Motor neuron (in vitro differentiated cells): ENCODE measurements around the gene TLR6. TPM values are rescaled to one million over a fixed set of nuclear protein-coding genes. Genes with fewer than 3 reads are reported as not detected.

Source experiments
- ATAC-seq, 8 experiments: fragments of 200-7000 bp; cut with Tn5 transposase; replicated peaks in 6 of 8; 2 replicates each; pipeline ENCODE4 v1.8.0; 2021; ENCODE audit warnings: mild to moderate bottlenecking in 8 of 8, moderate library complexity in 8 of 8
- H3K27ac ChIP-seq, 2 donors: fragments of 250-450 bp; sonication (Bioruptor Pico); 2 replicates each; pipeline ENCODE4 v1.9.0; 2021; ENCODE audit warnings: antibody characterized with exemption in 2 of 2, mild to moderate bottlenecking in 2 of 2, moderate library complexity in 1 of 2
- H3K4me1 ChIP-seq, 2 donors: fragments of 250-450 bp; sonication (Bioruptor Pico); replicated peaks in 1 of 2; 2 replicates each; pipeline ENCODE4 v1.6.1; 2021; ENCODE audit warnings: antibody characterized with exemption in 2 of 2, mild to moderate bottlenecking in 2 of 2, moderate library complexity in 1 of 2
- H3K4me3 ChIP-seq, 5 donors: fragments of 250-450 bp; sonication (Bioruptor Pico); 2 replicates each; pipeline ENCODE4 v1.9.0; 2021; ENCODE audit warnings: antibody characterized with exemption in 5 of 5, mild to moderate bottlenecking in 5 of 5, moderate library complexity in 4 of 5
- WGBS, 10 experiments: fragments of 450-650 bp; shearing (Covaris generic); methylation state at CpG; one replicate each; pipeline ENCODE4 v1.0.0; 2022; 5-methylcytosine and 5-hydroxymethylcytosine counted together
- in situ Hi-C, 9 experiments: fragments of 400-800 bp; cut with MboI; loops; one replicate each; pipeline ENCODE4 v1.15.0; 2021; ENCODE audit warnings: low sequenced_read_pairs in 9 of 9, low pct_unique_long_range_greater_than_20kb in 2 of 9; ENCODE audit not compliant: unreplicated experiment in 9 of 9
- total RNA-seq, 8 experiments: library from RNA; unstranded; fragments of 300-600 nt; gene quantifications; 2 replicates each; pipeline versions ENCODE4 v1.2.3 to v1.2.4, GENCODE V29; 2022

Gene TLR6
- total RNA-seq, 8 experiments from 2014 or later = 0.09 to 2.7 (median 0.27) TPM

DNA sequence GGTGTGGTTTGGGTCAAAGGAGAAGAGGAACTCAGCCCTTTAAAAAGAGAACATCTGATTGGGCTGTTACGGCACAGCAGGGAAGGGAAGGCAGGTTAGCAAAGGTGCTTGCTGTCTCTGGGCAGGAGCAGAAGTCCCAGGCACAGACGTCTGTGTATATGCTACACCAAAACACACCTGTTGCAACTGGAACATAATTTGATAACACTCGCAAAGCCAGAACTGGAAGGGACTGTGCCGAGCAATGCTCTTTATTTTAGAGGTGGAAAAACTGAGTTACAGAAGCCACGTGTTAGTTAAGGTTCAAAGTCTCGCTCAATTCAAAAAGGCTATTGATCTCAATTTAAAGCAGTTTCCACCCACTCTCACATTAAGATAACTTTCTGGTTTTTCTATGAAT, 8.8 kb upstream of the TLR6 start:
- Histone ChIP-seq H3K27ac (no peak overlapping the region), H3K4me3 (no peak overlapping the region), H3K4me1 (peaks cover 4 to 8% of the 10 kb centered on the region in 2 donors)
- 82 to 100% (median 83%) methylated on average over 1 to 6 of the region's 6 CpGs; no CpG with 5 or more reads in 3 of the 10 experiments for WGBS, 10 experiments
- in situ Hi-C loops = loop anchor here in 1 of 9 experiments (25.0 kb wide), 1 partner anchor 103 kb away; no protein-coding TSS in a partner anchor
- ATAC-seq = no peak

DNA sequence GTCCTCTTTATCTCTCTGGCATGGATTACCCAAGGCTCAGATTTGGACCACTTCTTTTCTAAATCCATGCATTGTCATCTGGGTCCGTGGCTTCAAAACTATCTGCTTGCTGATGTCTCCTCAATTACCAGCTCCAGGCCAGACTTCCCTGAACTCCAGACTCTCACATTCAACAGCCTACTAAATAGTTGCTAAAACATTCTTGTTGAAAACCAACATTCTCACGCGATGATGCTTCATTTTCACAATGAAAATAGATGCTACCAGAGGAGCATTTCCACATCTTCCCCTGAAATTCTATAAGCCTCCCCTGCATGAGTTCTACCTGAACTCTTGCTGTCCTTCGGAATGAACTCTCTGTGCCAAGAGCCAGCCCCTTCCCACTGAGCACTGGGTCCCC, 5.2 kb upstream of the TLR6 start:
- in situ Hi-C loops = loop anchor here in 1 of 9 experiments (25.0 kb wide), 1 partner anchor 99 kb away; no protein-coding TSS in a partner anchor
- Histone ChIP-seq H3K4me1 (no peaks in the 10 kb centered on the region), H3K27ac (no peak overlapping the region), H3K4me3 (no peak overlapping the region)
- ATAC-seq = no peak
- 20 to 100% (median 80%) methylated on average over 1 to 4 of the region's 4 CpGs; no CpG with 5 or more reads in 1 of the 10 experiments for WGBS, 10 experiments

GRCh38 chr4:38860788-38861424, 4.3 kb upstream of the TLR6 start:
- no peak overlapping the region for H3K27ac ChIP-seq
- ATAC-seq = peak in 3 of 8 experiments; percentile 48 to 86 (median 59)
- H3K4me3 ChIP-seq = no peak overlapping the region
- no peaks in the 10 kb centered on the region for H3K4me1 ChIP-seq
- WGBS, 10 experiments = 19 to 100% (median 40%) methylated on average over 1 to 5 of the region's 5 CpGs; no CpG with 5 or more reads in 2 of the 10 experiments
- in situ Hi-C loops = loop anchor here in 1 of 9 experiments (25.0 kb wide), 1 partner anchor 99 kb away; no protein-coding TSS in a partner anchor

- no peak for ATAC-seq
Observed at GRCh38 chr4:38859501-38859900, 2.9 kb upstream of the TLR6 start.

DNA sequence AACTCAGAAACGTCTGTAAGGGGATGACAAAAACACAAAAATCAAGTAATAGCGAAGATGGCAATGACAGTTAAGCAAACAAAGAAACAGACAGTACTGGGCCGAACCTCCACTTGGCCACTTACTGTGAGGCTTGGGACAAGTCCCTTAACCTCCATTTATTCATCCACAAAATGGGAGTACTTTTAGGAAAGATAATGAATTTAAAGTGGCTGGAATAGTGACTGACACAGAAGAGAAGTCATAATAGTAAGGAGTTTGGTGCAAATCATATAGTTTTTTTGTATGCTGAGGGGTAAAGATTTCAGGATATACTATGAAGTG, 1.4 kb upstream of the TLR6 start:
- 0 to 100% (median 56%) methylated on average over 1 to 3 of the region's 3 CpGs for WGBS, 10 experiments
- Histone ChIP-seq H3K27ac (no peak overlapping the region), H3K4me1 (no peaks in the 10 kb centered on the region), H3K4me3 (no peak overlapping the region)
- in situ Hi-C loops = loop anchor here in 1 of 9 experiments (25.0 kb wide), 1 partner anchor 96 kb away; no protein-coding TSS in a partner anchor
- ATAC-seq = no peak

More at GRCh38 chr4:38859501-38859900, 2.9 kb upstream of the TLR6 start:
- Histone ChIP-seq H3K4me3 (no peak overlapping the region), H3K4me1 (no peaks in the 10 kb centered on the region), H3K27ac (no peak overlapping the region)
- in situ Hi-C loops = loop anchor here in 1 of 9 experiments (25.0 kb wide), 1 partner anchor 97 kb away; no protein-coding TSS in a partner anchor
- WGBS, 10 experiments = 47 to 100% (median 92%) methylated on average over 2 to 5 of the region's 7 CpGs; no CpG with 5 or more reads in 4 of the 10 experiments

- Histone ChIP-seq H3K27ac (no peak overlapping the region), H3K4me3 (no peak overlapping the region), H3K4me1 (no peaks in the 10 kb centered on the region)
- peak in 4 of 8 experiments; percentile 53 to 94 (median 78) for ATAC-seq
- 0 to 100% (median 69%) methylated on average over 1 to 3 of the region's 3 CpGs; no CpG with 5 or more reads in 2 of the 10 experiments for WGBS, 10 experiments
- in situ Hi-C loops = loop anchor here in 1 of 9 experiments (25.0 kb wide), 1 partner anchor 95 kb away; no protein-coding TSS in a partner anchor
Observed at GRCh38 chr4:38857354-38858096, 908 bp upstream of the TLR6 start.

GRCh38 chr4:38856046-38856445, 571 bp downstream of the TLR6 start:
- 48 to 100% (median 77%) methylated on average over 1 to 4 of the region's 4 CpGs; no CpG with 5 or more reads in 1 of the 10 experiments for WGBS, 10 experiments
- H3K27ac ChIP-seq = no peak overlapping the region
- in situ Hi-C loops = loop anchor here in 1 of 9 experiments (25.0 kb wide), 1 partner anchor 94 kb away; no protein-coding TSS in a partner anchor
- no peak for ATAC-seq
- no peak overlapping the region for H3K4me3 ChIP-seq
- no peaks in the 10 kb centered on the region for H3K4me1 ChIP-seq

DNA sequence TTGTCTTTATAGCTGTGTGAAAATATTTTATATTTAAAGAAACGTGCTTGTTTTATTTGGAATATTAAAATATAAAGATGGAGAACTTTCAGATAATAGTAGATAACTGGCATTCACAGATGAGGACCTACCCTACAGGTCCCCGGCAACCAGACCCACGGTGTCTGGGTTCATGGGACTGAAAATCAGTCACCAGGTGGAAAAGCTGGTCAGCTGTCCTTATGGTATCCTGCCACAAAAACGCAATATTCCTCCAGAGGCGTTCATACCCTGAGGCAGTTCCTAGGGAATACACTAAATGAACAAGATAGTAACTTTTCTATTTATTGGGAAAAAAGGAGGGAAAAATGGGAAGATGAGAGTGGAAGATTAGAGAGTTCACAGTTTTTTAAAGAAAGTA, 1.2 kb downstream of the TLR6 start:
- H3K27ac ChIP-seq = no peak overlapping the region
- in situ Hi-C loops = loop anchor here in 1 of 9 experiments (25.0 kb wide), 1 partner anchor 93 kb away; no protein-coding TSS in a partner anchor
- ATAC-seq = no peak
- no peak overlapping the region for H3K4me3 ChIP-seq
- WGBS, 10 experiments = 69 to 100% (median 93%) methylated on average over 2 to 5 of the region's 5 CpGs
- no peaks in the 10 kb centered on the region for H3K4me1 ChIP-seq

- 38 to 94% (median 81%) methylated on average over 1 to 3 of the region's 3 CpGs; no CpG with 5 or more reads in 2 of the 10 experiments for WGBS, 10 experiments
- no peak overlapping the region for H3K4me3 ChIP-seq
- no peak overlapping the region for H3K27ac ChIP-seq
- in situ Hi-C loops = no loop called here
- ATAC-seq = no peak
- peaks cover 2 to 9% of the 10 kb centered on the region in 2 donors for H3K4me1 ChIP-seq
Observed at GRCh38 chr4:38846015-38846414, 10.6 kb downstream of the TLR6 start.

DNA sequence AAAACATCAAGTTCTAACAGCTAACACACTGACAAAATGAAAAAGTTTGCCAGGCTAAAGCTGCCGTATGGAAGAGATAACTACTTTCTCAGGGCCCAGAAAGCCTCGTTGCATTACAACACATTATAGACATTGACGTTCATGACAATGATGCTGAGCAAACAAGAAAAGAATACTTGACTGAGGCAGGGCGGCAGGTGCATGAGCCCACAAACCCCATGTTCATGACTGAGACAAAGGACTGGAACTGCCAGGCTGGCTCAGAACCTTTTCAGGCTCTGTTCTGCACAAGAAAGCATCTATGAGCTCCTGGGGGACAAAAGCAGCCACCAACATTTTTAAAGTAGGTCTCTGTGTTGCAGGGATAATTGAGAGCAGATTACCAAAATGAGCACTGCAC, 13.6 kb downstream of the TLR6 start:
- peak in 3 of 8 experiments; percentile 30 to 55 (median 35) for ATAC-seq
- no peak overlapping the region for H3K27ac ChIP-seq
- H3K4me3 ChIP-seq = no peak overlapping the region
- 15 to 88% (median 57%) methylated on average over 2 to 4 of the region's 4 CpGs for WGBS, 10 experiments
- in situ Hi-C loops = no loop called here
- peaks cover 2 to 9% of the 10 kb centered on the region in 2 donors for H3K4me1 ChIP-seq

GRCh38 chr4:38837849-38838248, 18.8 kb downstream of the TLR6 start:
- Histone ChIP-seq H3K4me1 (peaks cover 2 to 5% of the 10 kb centered on the region in 2 donors), H3K27ac (no peak overlapping the region), H3K4me3 (no peak overlapping the region)
- 0 to 88% (median 50%) methylated on average over 1 to 2 of the region's 2 CpGs; no CpG with 5 or more reads in 1 of the 10 experiments for WGBS, 10 experiments
- in situ Hi-C loops = no loop called here
- peak in 2 of 8 experiments; percentile 66 to 81 for ATAC-seq

GRCh38 chr4:38837334-38837733, 19.3 kb downstream of the TLR6 start:
- no peak for ATAC-seq
- no peaks in the 10 kb centered on the region for H3K4me1 ChIP-seq
- no peak overlapping the region for H3K27ac ChIP-seq
- H3K4me3 ChIP-seq = no peak overlapping the region
- in situ Hi-C loops = no loop called here

- no peak for ATAC-seq
- 68 to 100% (median 95%) methylated on average over 1 to 4 of the region's 4 CpGs for WGBS, 10 experiments
- in situ Hi-C loops = no loop called here
- Histone ChIP-seq H3K27ac (no peak overlapping the region), H3K4me3 (no peak overlapping the region), H3K4me1 (no peaks in the 10 kb centered on the region)
Observed at GRCh38 chr4:38834570-38834969, 22.0 kb downstream of the TLR6 start.
